ENCODE data around the gene CCDC92. TPM values are rescaled to one million over a fixed set of nuclear protein-coding genes. Genes with fewer than 3 reads are reported as not detected.
A peak's percentile ranks its signal among the peaks of the same experiment; 100 is the strongest.

The CCDC92 gene
- total RNA-seq, 1 experiment from 2014 or later: 0.63 TPM

- no peak for DNase-seq (ENCODE audit: low read depth)
Observed at GRCh38 chr12:123910761-123911193, 61.9 kb downstream of the CCDC92 start.

DNA sequence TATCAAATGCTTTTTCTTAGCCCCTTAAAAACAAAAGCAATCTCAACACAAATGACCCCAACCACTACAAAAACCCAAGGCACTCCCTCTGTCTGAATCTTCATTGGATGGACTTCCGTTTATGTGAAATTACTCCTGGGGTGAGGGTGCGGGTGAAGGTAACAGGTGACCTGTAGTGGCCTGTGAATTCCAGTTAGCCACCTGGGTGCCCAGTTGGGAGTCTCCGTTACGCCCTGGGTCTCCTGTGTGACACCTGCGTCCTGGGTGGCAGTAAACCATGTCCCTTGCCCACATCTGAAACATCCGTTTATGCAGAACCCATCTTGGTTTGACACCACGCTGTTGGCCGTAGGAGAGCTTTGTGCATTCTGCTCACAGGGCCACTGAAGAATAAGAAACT, 62.6 kb downstream of the CCDC92 start:
- no peak for DNase-seq (ENCODE audit: low read depth)

DNA sequence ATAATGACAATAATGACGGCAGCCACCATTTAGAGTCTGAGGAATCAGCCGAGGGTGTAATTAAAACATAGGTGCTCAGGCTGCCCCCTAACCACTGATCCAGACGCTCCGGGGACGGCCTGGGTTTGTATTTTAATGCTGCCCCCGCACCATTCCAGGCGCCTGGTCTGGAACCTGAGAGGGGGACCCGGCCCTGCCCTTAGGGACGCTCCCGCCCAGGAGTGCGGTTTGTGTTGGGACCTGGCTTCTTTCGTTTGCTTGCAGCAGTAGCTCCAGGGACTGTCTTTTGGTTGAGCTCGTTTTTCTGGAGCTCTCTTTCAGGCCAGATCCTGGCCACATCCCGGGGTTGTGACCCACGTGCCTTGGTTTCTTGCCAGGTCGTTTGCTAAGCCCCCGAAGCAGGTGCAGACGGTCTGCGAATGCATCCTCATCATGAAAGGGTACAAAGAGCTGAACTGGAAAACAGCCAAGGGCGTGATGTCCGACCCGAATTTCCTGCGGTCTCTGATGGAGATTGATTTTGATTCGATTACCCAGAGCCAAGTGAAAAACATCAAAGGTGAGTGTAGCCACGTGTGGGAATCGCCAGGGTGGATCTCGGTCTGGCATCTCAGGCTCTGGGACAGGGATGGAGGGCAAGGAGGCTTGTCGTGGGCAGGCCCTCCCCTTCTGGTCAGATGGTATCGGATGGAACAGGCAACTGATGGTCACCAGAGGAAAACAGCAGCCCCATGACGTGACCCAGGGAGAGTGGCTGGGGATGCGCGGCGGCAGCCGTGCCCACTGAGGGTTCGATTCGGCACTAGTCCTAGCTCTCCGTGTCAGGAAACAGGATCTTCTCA, 63.5 kb downstream of the CCDC92 start:
- DNase-seq (ENCODE audit: low read depth): no peak

DNA sequence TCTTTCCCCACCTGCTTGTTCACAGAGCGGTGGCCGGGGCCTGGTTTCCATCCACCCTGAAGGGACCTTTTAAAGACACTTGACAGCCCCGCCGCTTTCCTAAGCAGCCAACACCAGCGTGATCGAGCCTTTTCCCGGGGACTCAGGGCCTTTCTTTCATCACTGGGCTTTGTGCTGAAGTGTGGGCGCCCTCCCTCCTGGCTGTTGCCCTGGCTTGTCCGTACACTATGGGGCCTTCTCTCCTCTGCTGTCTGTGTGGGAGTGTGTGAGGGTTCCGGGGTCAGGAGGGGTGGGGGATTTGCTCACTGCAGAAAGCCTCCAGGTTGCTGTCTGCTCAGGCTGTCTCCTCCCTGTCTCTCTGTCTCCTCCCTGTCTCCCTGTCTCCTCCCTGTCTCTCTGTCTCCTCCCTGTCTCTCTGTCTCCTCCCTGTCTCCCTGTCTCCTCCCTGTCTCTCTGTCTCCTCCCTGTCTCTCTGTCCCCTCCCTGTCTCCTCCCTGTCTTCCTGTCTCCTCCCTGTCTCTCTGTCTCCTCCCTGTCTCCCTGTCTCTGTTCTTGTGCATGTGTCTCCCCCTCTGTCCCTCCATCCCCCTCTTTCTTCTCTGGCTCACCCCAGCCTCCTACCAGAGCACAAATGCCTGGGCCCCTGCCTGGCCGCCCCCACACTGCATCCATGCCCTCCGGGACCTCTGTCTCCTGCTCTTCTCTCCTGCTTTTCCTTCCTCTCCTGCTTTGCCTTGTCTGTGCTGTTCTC, 64.7 kb downstream of the CCDC92 start:
- peak; percentile 23 for DNase-seq (ENCODE audit: low read depth)

DNA sequence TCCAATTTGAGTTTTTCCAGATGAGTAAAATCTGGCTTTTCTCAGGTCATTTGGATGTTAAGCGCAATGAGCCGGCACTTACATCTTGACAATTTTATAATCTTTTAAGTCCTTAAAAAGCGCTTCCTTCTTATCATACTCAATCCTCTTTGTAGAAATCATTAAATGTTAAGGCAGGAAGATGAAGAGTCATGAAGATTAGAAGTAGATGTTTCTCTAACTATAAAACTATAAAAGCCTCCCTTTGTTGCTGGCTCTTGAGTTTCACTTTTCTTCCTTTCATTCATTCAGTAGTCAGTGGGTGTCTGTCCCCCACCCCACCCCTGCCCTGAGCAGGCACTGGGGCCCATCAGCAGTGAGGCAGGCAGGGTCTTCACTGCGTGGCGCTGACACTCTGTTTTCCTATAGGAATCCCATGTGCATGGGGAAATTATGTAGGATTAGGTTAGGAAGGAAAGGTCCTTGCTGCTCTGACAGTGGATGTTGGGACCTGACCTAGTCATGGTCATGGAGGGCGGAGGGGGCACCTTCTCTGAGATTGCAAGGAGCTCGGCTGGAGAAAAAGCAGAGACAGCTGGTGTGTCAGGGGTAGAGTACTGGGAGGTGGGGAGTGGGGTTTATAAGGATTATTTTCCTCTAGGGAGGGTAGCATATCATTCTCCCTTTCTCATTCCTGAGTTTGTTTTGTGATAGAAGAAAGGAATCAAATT, 65.8 kb downstream of the CCDC92 start:
- DNase-seq (ENCODE audit: low read depth): no peak

DNA sequence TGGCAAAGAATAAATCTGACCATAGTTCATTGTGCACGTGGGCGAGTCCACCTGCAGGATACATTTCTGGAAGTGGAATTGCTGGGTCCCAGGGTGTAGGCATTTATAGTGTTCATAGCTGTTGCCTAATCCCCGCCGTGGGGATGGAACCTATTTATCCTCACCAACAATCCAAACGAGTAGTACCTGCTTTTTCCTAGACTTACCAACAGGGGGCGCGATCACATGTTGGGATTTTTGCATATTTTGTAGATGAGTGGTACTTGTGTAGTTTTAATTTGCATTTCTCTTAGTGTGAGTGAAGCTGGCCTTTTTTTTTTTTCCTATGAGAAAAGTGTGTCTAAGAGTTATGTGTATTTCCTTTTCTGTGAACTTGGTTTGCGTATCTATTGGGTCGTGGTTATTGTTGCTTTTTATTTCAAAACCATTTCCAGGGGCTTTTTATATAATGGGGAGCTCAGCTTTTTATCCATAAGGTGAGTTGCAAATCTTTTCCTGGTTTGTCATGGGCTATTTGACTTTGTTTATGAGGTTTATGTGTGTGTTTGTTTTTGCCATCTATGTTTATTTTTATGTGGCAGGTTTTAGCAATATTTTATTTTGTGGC, 67.2 kb downstream of the CCDC92 start:
- peak; percentile 81 for DNase-seq (ENCODE audit: low read depth)

GRCh38 chr12:123903301-123904065, 69.1 kb downstream of the CCDC92 start:
- DNase-seq (ENCODE audit: low read depth): no peak

GRCh38 chr12:123902821-123903220, 69.8 kb downstream of the CCDC92 start:
- no peak for DNase-seq (ENCODE audit: low read depth)

DNA sequence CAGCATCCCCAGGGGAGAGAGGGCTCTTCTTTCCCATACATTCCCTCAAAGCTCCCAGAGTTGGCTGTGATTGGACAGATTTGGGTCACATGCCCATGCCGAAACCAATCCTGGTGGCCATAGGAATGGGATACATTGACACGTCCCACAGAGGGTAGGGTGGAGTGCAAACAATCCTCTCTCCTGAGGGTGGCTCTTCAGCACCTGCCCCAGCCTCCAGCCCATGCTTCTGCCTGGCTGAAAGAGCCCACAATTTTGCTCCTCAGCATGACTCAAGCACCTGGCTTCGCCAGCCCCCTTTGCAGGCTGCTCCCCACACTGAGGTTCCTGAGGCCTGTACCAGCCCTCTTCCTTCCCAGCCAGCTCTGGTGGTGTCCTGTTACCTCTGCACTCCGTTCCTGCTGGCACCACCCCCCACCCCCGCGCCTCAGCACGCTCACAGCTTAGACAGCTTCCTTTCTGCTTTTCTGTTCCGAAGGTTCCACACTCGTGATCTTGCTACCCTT, 71.7 kb downstream of the CCDC92 start:
- peak; percentile 33 for DNase-seq (ENCODE audit: low read depth)

- DNase-seq (ENCODE audit: low read depth): no peak
Observed at GRCh38 chr12:123899368-123899767, 73.3 kb downstream of the CCDC92 start.

- no peak for DNase-seq (ENCODE audit: low read depth)
Observed at GRCh38 chr12:123898673-123899072, 74.0 kb downstream of the CCDC92 start.

- DNase-seq (ENCODE audit: low read depth): peak; percentile 79
Observed at GRCh38 chr12:123897221-123897620, 75.4 kb downstream of the CCDC92 start.

- no peak for DNase-seq (ENCODE audit: low read depth)
Observed at GRCh38 chr12:123896767-123897166, 75.9 kb downstream of the CCDC92 start.

- no peak for DNase-seq (ENCODE audit: low read depth)
Observed at GRCh38 chr12:123895451-123895850, 77.2 kb downstream of the CCDC92 start.

GRCh38 chr12:123894823-123895345, 77.7 kb downstream of the CCDC92 start:
- DNase-seq (ENCODE audit: low read depth): no peak

DNA sequence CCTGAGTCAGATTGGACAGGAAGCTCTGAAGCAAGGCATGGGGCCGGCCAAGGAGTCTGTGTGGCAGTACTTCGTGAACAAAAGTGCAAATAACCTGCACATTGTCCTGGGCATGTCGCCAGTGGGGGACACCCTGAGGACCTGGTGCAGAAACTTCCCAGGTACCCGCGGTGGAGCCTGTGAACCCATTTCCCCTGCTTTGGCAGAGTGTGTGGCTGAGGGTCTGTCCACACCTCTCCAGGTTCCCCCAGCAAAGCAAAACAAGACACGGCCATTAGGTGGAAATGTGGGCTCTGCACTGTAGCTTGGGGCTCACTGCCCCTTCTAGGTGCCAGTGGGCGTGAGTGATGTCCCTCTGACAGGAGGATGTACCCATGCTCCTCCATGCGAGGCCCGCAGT, 79.4 kb downstream of the CCDC92 start:
- no peak for DNase-seq (ENCODE audit: low read depth)

DNA sequence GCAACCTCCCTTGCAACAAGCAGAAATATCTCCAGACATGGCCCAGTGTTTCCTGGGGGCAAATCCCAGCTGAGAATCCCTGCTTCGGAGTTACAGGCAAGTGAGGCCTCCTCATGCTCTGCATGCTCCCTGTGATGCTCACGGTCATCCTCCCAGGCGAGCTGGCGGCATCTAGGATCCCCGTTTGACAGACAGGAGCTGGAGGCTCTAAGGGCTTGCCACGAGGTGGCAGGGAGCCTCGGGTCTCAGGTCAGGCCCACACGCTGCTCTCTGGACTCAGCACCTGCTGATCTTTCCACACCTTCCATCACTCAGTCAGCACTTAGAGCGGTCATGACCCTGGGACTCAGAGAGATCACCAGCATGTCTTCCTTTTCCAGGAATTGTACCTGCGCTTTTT, 79.8 kb downstream of the CCDC92 start:
- no peak for DNase-seq (ENCODE audit: low read depth)

GRCh38 chr12:123892180-123892559, 80.5 kb downstream of the CCDC92 start:
- DNase-seq (ENCODE audit: low read depth): no peak

GRCh38 chr12:123891516-123892179, 81.0 kb downstream of the CCDC92 start:
- no peak for DNase-seq (ENCODE audit: low read depth)

DNA sequence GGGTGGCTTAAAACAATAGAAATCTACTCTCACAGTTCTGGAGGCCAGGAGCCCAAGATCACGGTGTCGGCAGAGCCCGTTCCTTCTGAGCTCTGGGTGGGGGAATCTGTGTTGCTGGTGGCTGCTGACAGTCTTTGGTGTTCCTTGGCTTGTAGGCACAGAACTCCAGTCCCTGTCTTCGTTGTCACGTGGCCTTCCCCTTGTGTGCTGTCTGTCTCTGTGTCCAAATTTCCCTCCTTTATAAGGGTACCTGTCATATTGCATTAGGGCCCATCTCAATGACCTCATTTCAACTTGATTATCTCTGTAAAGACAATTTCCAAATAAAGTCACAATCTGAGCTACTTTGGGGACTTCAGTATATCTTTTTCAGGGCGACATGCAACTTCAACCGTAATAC, 81.6 kb downstream of the CCDC92 start:
- DNase-seq (ENCODE audit: low read depth): no peak
